HepG2 (cell line): ENCODE results near the gene HILPDA. TPM values are rescaled to one million over a fixed set of nuclear protein-coding genes. Genes with fewer than 3 reads are reported as not detected.
"Not testable (repeated sequence)": the region's sequence is repeated elsewhere in the genome, so short reads cannot be mapped to it uniquely, and the experiment has no call there.

Source experiments
- ATAC-seq: fragments of 200-7000 bp; cut with Tn5 transposase; 3 replicates; pipeline ENCODE4 v1.9.1; 2020; ENCODE audit warnings: mild to moderate bottlenecking, moderate library complexity
- BruUV-seq: library from RNA; stranded (reverse); fragments of 400-500 nt; replicated peaks from 2 replicates; lab custom pipeline; 2021; lab: Mats Ljungman, UMichigan
- CTCF ChIA-PET: fragments of 300-600 bp; formaldehyde crosslinking; extraction: SDS; loops from one replicate; lab custom pipeline; 2021; ENCODE audit warnings: low total read pairs, inconsistent platforms, low intra/inter-chr PET ratio; lab: Yijun Ruan, JAX
- POLR2A ChIA-PET: fragments of 350-600 bp; sonication (Branson Sonifier 250); formaldehyde crosslinking; loops from one replicate; lab custom pipeline; 2020; ENCODE audit warnings: antibody characterized with exemption, inconsistent platforms; lab: Yijun Ruan, JAX
- DNase-seq: peaks from one replicate; pipeline ENCODE4 v3.0.0-alpha.2; 2015; ENCODE audit warnings: low spot score
- FAIRE-seq: peaks from 3 replicates; lab custom pipeline; 2011; peaks lifted over from hg19 to GRCh38; lab: Jason Lieb, UNC
- H2AFZ ChIP-seq: one replicate; pipeline ENCODE4 v1.6.1; 2011; ENCODE audit warnings: low read length, inconsistent platforms
- H3K27ac ChIP-seq: fragments of 300-600 bp; 3 replicates; pipeline ENCODE4 v1.8.0; 2011; ENCODE audit warnings: mixed run types, mild to moderate bottlenecking, mixed read lengths, low read length, inconsistent platforms; ENCODE audit not compliant: insufficient read depth; ENCODE audit errors: extremely low read length
- H3K27me3 ChIP-seq, 2 experiments: fragments of 200-600 bp in 1 of 2; 2 replicates in 1 of 2; 3 replicates in 1 of 2; pipeline versions ENCODE4 v1.6.0 to v1.8.0; 2011; ENCODE audit warnings: low read length in 2 of 2, mild to moderate bottlenecking in 2 of 2, moderate library complexity in 2 of 2, inconsistent platforms in 1 of 2; ENCODE audit not compliant: insufficient read depth in 2 of 2, control insufficient read depth in 1 of 2
- H3K36me3 ChIP-seq, 2 experiments: fragments of 200-600 bp in 1 of 2; replicated peaks in 1 of 2; 2 replicates in 1 of 2; 3 replicates in 1 of 2; pipeline versions ENCODE4 v1.5.1 to v1.8.0; 2011; ENCODE audit warnings: low read length in 2 of 2, inconsistent platforms in 1 of 2; ENCODE audit not compliant: insufficient read depth in 2 of 2, control insufficient read depth in 1 of 2
- H3K4me1 ChIP-seq: 2 replicates; pipeline ENCODE4 v1.5.1; 2012; ENCODE audit warnings: low read length, inconsistent platforms; ENCODE audit not compliant: insufficient read depth
- H3K4me2 ChIP-seq: 2 replicates; pipeline ENCODE4 v1.6.0; 2011; ENCODE audit warnings: low read depth, low read length, inconsistent platforms
- H3K4me3 ChIP-seq, 3 experiments: fragments of 200-600 bp in 1 of 3; sonication (generic), shearing (Covaris generic) in 1 of 3; replicated peaks in 1 of 3; 2 replicates each; pipeline ENCODE4 v1.5.1; 2011 to 2016; ENCODE audit warnings: low read length in 3 of 3, inconsistent platforms in 2 of 3, low read depth in 2 of 3, mild to moderate bottlenecking in 2 of 3, control low read depth in 1 of 3, mixed read lengths in 1 of 3; ENCODE audit not compliant: insufficient read depth in 1 of 3
- H3K79me2 ChIP-seq: one replicate; pipeline ENCODE4 v1.6.1; 2011; ENCODE audit warnings: low read length, inconsistent platforms; ENCODE audit not compliant: insufficient read depth
- H3K9ac ChIP-seq: 2 replicates; pipeline ENCODE4 v1.6.0; 2011; ENCODE audit warnings: mild to moderate bottlenecking, low read depth, low read length, inconsistent platforms; ENCODE audit not compliant: insufficient read depth
- H3K9me3 ChIP-seq: 2 replicates; pipeline ENCODE4 v1.5.1; 2012; ENCODE audit warnings: mild to moderate bottlenecking, low read length
- H4K20me1 ChIP-seq: 2 replicates; pipeline ENCODE4 v1.6.0; 2011; ENCODE audit warnings: inconsistent platforms, mild to moderate bottlenecking, low read length, moderate library complexity; ENCODE audit not compliant: insufficient read depth
- KLF6 ChIP-seq: IDR thresholded peaks from 2 replicates; pipeline ENCODE4 v1.8.0; 2016; ENCODE audit warnings: missing biosample characterization, missing genetic modification reagents
- ZNF687 ChIP-seq: sonication (generic); formaldehyde crosslinking; IDR thresholded peaks from 2 replicates; pipeline ENCODE4 v1.5.1; 2020; ENCODE audit warnings: mild to moderate bottlenecking, missing genetic modification reagents, moderate library complexity
- WGBS: methylation state at CpG from one replicate; pipeline ENCODE4 v1.1.6; 2017; ENCODE audit warnings: low lambda C conversion rate; 5-methylcytosine and 5-hydroxymethylcytosine counted together
- in situ Hi-C: cut with HindIII; loops from 2 replicates; pipeline ENCODE4 v1.10.0; 2017; ENCODE audit warnings: low pct_unique_long_range_greater_than_20kb; ENCODE audit not compliant: extremely low pct_ligation_motif_present
- intact Hi-C: fragments of 100-400 bp; cut with micrococcal nuclease; formaldehyde crosslinking; loops from one replicate; pipeline ENCODE4 v1.10.0; 2022; ENCODE audit not compliant: unreplicated experiment
- polyA plus RNA-seq, 8 experiments: library from polyadenylated mRNA; depleted of rRNA in 3 of 8; stranded (reverse) in 7 of 8; unstranded in 1 of 8; fragments of >200 nt; fragmentation: Illumina TruSeq in 4 of 8; extraction: Trizol in 4 of 8; gene quantifications; 2 replicates each; pipeline versions ENCODE4 v1.2.1 to v1.2.3, GENCODE V29; 2011 to 2016; ENCODE audit warnings: low read depth in 4 of 8, missing spikeins in 1 of 8, mixed read lengths in 1 of 8; ENCODE audit not compliant: insufficient read depth in 1 of 8
- total RNA-seq, 5 experiments: library from RNA; depleted of rRNA; stranded (reverse); fragments of >200 nt; fragmentation: Illumina TruSeq; extraction: Trizol; gene quantifications; 2 replicates each; pipeline ENCODE4 v1.2.3, GENCODE V29; 2016; ENCODE audit warnings: low read depth in 1 of 5

HILPDA gene
- total and polyA plus RNA-seq, 2 of the 13 experiments (the other 11 are each of a cell fraction or from before 2014, with no cell fraction given) = 11.1 to 44.0 TPM

DNA sequence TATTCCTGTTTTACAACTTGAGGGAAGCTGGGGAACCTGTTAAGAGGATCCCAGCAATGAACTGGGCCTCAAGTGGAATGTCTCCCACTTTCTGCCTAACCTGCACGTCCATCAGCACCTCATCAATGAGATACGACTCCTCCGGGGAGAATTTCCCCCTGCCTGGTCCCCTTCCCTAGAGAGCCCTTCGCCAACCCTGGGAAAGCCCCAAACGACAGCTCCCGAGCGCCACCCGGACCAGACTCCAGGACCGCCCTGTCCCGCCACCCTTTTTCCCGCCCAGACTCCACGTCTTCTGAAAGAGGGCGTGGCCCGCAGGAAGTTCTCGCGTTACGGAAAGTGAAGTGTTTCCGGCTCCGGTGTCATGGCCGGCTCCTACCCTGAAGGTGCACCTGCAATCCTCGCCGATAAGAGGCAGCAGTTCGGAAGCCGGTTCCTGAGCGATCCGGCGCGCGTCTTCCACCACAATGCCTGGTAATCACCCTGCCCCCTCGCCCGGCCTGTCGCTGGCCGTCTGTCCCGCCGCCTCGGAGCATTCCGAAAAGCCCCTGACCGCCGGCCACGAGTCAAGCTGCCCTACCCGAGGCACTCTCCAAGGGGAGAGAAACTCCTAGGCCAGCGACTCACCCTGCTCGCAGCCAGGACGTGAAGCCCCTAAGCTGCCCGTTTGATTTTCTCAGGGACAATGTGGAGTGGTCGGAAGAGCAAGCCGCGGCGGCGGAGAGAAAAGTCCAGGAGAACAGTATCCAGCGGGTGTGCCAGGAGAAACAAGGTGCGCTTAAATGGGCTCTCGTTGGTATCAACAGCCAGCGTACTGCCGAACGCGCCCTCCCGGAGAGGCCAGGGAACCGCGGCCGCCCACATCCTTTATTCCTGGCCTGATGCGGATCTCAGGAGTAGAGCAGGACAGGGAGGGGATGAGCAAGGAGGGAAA lies 21.0 kb downstream of the HILPDA start, which contains the start of gene METTL2B (continued):
- TF ChIP-seq ZNF687 = peak; percentile 96
- TF ChIP-seq KLF6 = peak; percentile 57; the same call in 1 of the 2 replicates

DNA sequence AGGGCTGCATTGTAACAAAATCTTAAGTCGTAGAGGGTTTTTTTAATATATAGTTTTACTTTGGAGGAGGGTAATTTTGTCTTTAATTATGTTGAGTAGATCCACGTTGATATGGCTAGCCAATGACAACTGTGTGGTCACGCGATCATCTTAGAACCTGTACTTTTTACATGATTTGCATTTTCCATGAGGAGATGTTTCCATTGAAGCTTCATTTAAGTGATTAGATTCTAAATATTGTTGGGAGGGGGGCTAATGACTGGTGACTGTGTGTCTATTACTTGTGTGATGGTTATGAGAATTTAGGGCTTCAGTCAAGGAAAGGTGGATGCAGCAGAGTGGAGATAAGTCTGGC lies 21.6 kb downstream of the HILPDA start:
- CTCF ChIA-PET, ATAC-seq, H3K9me3 ChIP-seq, in situ Hi-C loops, BruUV-seq, DNase-seq, H2AFZ ChIP-seq, H4K20me1 ChIP-seq, FAIRE-seq, H3K27me3 ChIP-seq: not testable (repeated sequence)
- Histone ChIP-seq H3K4me1 (peaks cover 16% of the 10 kb centered on the region), H3K4me3 (peak overlapping the region; percentile 68 to 87 (median 82)), H3K36me3 (peaks cover 5 to 17% of the 10 kb centered on the region in 2 experiments; a peak in 3 of 5 replicates), H3K9ac (peak overlapping the region; percentile 84), H3K4me2 (peak overlapping the region; percentile 80), H3K79me2 (peaks cover 13% of the 10 kb centered on the region), H3K27ac (peak overlapping the region; percentile 79)
- intact Hi-C loops = loop anchor here (5.0 kb wide), 1 partner anchor 55 kb away; no protein-coding TSS in a partner anchor
- POLR2A ChIA-PET = interaction anchor here (1.4 kb wide), 1 partner anchor 22 kb away, joined by 4 read pairs; the partner anchor contains the start of gene HILPDA
- 1% methylated on average over 4 of the region's 4 CpGs for WGBS
